Measurements from ENCODE around the gene TMEM38A.
"Not testable (repeated sequence)": the region's sequence is repeated elsewhere in the genome, so short reads cannot be mapped to it uniquely, and the experiment has no call there.

The TMEM38A gene

DNA sequence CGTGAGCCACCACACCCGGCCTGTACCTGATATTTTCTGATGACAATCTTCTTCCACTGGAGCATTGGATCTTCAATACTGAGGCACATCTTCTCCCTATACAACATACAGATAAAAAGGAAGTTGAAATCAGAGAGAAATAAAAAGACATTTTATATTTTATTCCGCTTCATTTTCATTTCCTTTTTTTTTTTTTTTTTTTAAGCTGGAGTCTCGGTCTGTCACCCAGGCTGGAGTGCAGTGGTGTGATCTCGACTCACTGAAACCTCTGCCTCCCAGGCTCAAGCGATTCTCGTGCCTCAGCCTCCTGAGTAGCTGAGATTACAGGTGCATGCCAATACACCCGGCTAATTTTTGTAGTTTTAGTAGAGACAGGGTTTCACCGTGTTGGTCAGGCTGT is 51.4 kb downstream of the TMEM38A start:
- H3K27ac ChIP-seq (ENCODE audit: low read depth, low read length); H3K9ac ChIP-seq (ENCODE audit: low read depth, low read length); H3K36me3 ChIP-seq (ENCODE audit: control insufficient read depth, insufficient read depth, low read length); H3K9me3 ChIP-seq (ENCODE audit: control insufficient read depth, insufficient read depth, low read length); H3K27me3 ChIP-seq (ENCODE audit: control insufficient read depth, insufficient read depth, low read length); H3K4me1 ChIP-seq (ENCODE audit: control insufficient read depth, insufficient read depth, low read length); H3K4me3 ChIP-seq (ENCODE audit: low read depth, low read length): not testable (repeated sequence)

DNA sequence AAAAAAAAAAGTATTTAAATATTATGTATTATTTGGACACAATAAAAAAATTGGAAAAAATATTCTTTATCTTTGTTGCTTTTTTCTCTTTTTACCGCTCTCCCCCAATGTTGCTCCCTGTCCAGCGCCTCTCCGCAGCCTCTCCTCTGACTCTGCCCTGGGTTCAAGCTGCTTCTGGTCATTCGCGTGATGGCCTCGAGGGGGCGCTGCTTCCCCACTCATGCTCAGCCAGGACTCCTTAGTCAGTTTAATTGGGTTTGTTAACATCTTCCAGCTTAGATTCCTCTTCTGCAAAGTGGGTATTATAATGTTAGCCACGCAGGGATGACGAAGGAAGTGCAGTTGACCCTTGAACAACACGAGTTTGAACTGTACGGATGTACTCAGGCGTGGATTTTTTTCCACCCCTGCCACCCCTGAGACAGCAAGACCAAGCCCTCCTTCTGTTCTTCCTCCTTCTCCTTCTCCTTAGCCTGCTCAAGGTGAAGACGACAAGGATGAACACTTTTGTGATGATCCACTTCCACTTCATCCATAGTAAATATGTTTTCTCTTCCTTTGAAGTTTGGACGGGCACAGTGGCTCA is 53.9 kb downstream of the TMEM38A start:
- Histone ChIP-seq H3K9me3 (ENCODE audit: control insufficient read depth, insufficient read depth, low read length) (no peaks in the 10 kb centered on the region), H3K27me3 (ENCODE audit: control insufficient read depth, insufficient read depth, low read length) (no peaks in the 10 kb centered on the region), H3K9ac (ENCODE audit: low read depth, low read length) (no peak overlapping the region), H3K4me3 (ENCODE audit: low read depth, low read length) (no peak overlapping the region), H3K27ac (ENCODE audit: low read depth, low read length) (no peak overlapping the region), H3K36me3 (ENCODE audit: control insufficient read depth, insufficient read depth, low read length) (no peaks in the 10 kb centered on the region), H3K4me1 (ENCODE audit: control insufficient read depth, insufficient read depth, low read length) (no peaks in the 10 kb centered on the region)

DNA sequence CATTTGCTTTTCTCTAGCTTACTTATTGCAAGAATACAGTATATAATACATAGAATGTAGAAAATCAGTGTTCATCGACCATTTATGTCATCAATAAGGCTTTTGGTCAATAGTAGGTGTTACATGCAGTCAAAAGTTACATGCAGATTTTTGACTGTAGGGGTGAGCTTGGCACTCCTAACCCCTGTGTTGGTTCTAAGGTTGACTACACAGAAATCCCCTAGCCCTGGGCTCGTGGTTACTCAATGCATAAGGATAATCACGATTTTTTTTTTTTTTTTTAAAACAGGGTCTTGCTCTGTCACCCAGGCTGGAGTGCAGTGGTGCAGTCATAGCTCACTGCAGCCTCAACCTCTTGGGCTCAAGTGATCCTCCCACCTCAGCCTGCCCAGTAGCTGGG is 54.7 kb downstream of the TMEM38A start:
- Histone ChIP-seq H3K9me3 (ENCODE audit: control insufficient read depth, insufficient read depth, low read length) (no peaks in the 10 kb centered on the region), H3K4me3 (ENCODE audit: low read depth, low read length) (no peak overlapping the region), H3K4me1 (ENCODE audit: control insufficient read depth, insufficient read depth, low read length) (no peaks in the 10 kb centered on the region), H3K27me3 (ENCODE audit: control insufficient read depth, insufficient read depth, low read length) (no peaks in the 10 kb centered on the region), H3K27ac (ENCODE audit: low read depth, low read length) (no peak overlapping the region), H3K36me3 (ENCODE audit: control insufficient read depth, insufficient read depth, low read length) (no peaks in the 10 kb centered on the region), H3K9ac (ENCODE audit: low read depth, low read length) (no peak overlapping the region)

DNA sequence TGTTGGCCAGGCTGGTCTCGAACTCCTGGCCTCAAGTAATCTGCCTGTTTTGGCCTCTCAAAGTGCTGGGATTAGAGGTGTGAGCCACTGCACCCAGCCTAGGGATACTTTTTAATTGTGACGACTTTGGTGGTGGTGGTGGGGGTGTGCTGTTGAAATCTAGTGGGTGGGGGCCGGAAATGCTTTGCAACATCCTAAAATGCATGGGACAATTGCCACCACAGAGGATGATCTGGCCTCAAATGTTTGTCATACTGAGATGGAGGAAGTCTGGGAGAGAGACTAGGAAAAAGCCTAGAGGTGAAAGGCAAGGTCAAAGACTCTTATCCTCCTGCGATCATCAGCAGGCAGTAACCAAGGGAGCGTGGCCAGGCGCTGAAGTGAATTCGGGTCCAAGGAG is 60.1 kb downstream of the TMEM38A start:
- H3K4me1 ChIP-seq (ENCODE audit: control insufficient read depth, insufficient read depth, low read length) = no peaks in the 10 kb centered on the region
- H3K27me3 ChIP-seq (ENCODE audit: control insufficient read depth, insufficient read depth, low read length) = no peaks in the 10 kb centered on the region
- H3K36me3 ChIP-seq (ENCODE audit: control insufficient read depth, insufficient read depth, low read length) = no peaks in the 10 kb centered on the region
- H3K9me3 ChIP-seq (ENCODE audit: control insufficient read depth, insufficient read depth, low read length) = peaks cover 3% of the 10 kb centered on the region; the same call in 1 of the 2 replicates
- H3K9ac ChIP-seq (ENCODE audit: low read depth, low read length) = no peak overlapping the region
- no peak overlapping the region for H3K4me3 ChIP-seq (ENCODE audit: low read depth, low read length)
- no peak overlapping the region for H3K27ac ChIP-seq (ENCODE audit: low read depth, low read length)

DNA sequence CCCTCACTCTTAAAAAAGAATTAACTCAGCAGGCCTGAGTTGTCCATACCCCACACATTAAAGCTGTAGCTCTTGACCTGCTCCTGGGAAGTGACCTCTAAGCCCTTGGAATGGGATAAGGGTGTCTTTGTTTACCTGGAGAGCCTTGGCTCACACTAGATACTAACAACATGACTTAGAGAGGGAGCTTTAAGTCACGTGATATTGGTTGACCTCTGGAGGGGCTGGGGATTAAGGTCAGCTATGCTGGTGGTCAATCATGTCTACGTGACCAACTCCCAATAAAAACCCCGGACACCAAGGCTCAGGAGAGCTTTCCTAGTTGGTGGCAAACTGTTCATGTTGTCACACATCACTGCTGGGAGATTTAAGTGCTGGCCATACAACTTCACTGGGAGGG is 61.7 kb downstream of the TMEM38A start:
- no peaks in the 10 kb centered on the region for H3K36me3 ChIP-seq (ENCODE audit: control insufficient read depth, insufficient read depth, low read length)
- no peaks in the 10 kb centered on the region for H3K4me1 ChIP-seq (ENCODE audit: control insufficient read depth, insufficient read depth, low read length)
- no peak overlapping the region for H3K9ac ChIP-seq (ENCODE audit: low read depth, low read length)
- no peaks in the 10 kb centered on the region for H3K27me3 ChIP-seq (ENCODE audit: control insufficient read depth, insufficient read depth, low read length)
- peaks cover 3% of the 10 kb centered on the region; the same call in 1 of the 2 replicates for H3K9me3 ChIP-seq (ENCODE audit: control insufficient read depth, insufficient read depth, low read length)
- no peak overlapping the region for H3K4me3 ChIP-seq (ENCODE audit: low read depth, low read length)
- H3K27ac ChIP-seq (ENCODE audit: low read depth, low read length) = no peak overlapping the region

DNA sequence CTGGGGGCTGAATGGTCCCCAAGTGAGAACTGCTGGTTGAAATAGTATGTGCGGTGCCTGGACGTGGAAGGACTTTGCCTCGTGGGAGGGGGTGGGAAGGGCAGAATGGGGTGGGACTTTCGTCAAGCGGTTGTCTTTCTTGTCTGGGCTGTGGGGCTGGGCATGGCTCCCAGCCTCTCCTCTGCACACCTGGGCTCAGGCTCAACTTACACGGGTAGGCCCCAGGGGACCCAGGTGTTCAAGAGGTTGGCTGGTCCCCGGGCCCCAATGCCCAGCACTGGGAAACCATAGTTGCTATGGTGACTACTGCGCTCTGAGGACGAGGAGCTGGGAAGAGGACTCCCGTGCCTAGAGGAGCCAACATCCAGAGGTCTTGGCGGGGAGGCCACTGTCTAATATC is 66.0 kb downstream of the TMEM38A start:
- no peak overlapping the region for H3K27ac ChIP-seq (ENCODE audit: low read depth, low read length)
- H3K4me3 ChIP-seq (ENCODE audit: low read depth, low read length) = no peak overlapping the region
- H3K27me3 ChIP-seq (ENCODE audit: control insufficient read depth, insufficient read depth, low read length) = no peaks in the 10 kb centered on the region
- peaks cover 3% of the 10 kb centered on the region; the same call in 1 of the 2 replicates for H3K9me3 ChIP-seq (ENCODE audit: control insufficient read depth, insufficient read depth, low read length)
- H3K36me3 ChIP-seq (ENCODE audit: control insufficient read depth, insufficient read depth, low read length) = no peaks in the 10 kb centered on the region
- H3K9ac ChIP-seq (ENCODE audit: low read depth, low read length) = no peak overlapping the region
- H3K4me1 ChIP-seq (ENCODE audit: control insufficient read depth, insufficient read depth, low read length) = no peaks in the 10 kb centered on the region

DNA sequence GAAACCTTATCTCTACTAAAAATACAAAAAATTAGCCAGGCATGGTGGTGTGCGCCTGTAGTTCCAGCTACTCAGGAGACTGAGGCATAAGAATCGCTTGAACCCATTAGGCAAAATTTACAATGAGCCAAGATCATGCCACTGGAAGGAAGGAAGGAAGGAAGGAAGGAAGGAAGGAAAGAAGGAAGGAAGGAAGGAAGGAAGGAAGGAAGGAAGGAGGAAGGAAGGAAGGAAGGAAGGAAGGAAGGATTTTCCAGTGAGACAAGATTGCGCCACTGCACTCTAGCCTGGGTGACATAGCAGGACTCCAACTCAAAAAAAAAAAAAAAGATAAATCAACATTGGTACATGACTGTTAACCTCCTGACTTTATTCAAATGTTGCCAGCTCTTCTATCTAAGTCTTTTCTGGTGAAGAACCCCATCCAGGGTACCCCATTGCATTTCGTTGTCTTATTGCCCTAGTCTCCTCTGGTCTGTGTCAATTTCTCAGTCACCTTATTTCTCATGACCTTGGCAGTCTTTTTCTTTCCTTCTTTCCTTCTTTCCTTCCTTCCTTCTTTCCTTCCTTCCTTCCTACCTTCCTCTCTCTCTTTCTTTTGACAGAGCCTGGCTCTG is 74.8 kb downstream of the TMEM38A start:
- H3K9ac ChIP-seq (ENCODE audit: low read depth, low read length) = not testable (repeated sequence)

DNA sequence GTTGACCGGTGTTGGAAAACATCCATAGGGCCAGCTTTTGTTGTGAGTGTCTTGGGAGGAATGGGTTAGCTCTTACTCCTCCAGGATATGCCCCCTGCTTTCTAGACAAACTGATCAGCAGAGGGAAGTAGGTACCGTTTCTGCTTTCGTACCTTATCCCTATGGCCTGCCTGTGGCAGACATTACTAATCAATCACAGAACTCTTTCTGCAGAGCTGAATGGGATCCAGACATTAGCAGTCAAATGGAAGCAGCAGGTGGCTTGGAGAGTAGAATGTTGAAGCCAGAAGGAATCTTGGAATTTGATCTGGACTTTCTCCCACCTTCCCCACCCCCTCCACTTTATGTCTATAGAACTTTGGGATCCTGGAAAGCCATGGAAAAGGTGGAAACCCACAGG is 75.8 kb downstream of the TMEM38A start:
- Histone ChIP-seq H3K9me3 (ENCODE audit: control insufficient read depth, insufficient read depth, low read length) (no peaks in the 10 kb centered on the region), H3K27ac (ENCODE audit: low read depth, low read length) (no peak overlapping the region), H3K4me1 (ENCODE audit: control insufficient read depth, insufficient read depth, low read length) (no peaks in the 10 kb centered on the region), H3K36me3 (ENCODE audit: control insufficient read depth, insufficient read depth, low read length) (no peaks in the 10 kb centered on the region), H3K4me3 (ENCODE audit: low read depth, low read length) (no peak overlapping the region), H3K9ac (ENCODE audit: low read depth, low read length) (no peak overlapping the region), H3K27me3 (ENCODE audit: control insufficient read depth, insufficient read depth, low read length) (no peaks in the 10 kb centered on the region)

More for the DNA sequence above, 74.8 kb downstream of the TMEM38A start:
- H3K4me1 ChIP-seq (ENCODE audit: control insufficient read depth, insufficient read depth, low read length); H3K27me3 ChIP-seq (ENCODE audit: control insufficient read depth, insufficient read depth, low read length); H3K9me3 ChIP-seq (ENCODE audit: control insufficient read depth, insufficient read depth, low read length); H3K36me3 ChIP-seq (ENCODE audit: control insufficient read depth, insufficient read depth, low read length); H3K4me3 ChIP-seq (ENCODE audit: low read depth, low read length); H3K27ac ChIP-seq (ENCODE audit: low read depth, low read length): not testable (repeated sequence)

DNA sequence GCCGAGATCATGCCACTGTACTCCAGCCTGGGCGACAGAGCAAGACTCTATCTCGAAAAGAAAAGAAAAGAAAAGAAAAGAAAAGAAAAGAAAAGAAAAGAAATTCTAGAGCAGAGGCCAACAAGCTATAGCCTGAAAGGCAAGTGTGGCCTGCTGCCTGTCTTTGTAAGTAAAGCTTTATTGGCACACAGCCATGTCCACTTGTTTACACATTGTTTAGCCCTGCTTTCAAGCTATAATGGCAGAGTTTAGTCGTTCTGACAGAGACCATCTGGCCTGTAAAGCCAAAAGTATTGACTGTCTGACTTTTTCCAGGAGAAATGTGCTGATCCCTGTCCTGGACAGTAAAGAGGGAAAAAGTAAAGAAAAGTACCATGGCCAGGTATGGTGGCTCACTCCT is 77.0 kb downstream of the TMEM38A start:
- no peaks in the 10 kb centered on the region for H3K27me3 ChIP-seq (ENCODE audit: control insufficient read depth, insufficient read depth, low read length)
- no peaks in the 10 kb centered on the region for H3K36me3 ChIP-seq (ENCODE audit: control insufficient read depth, insufficient read depth, low read length)
- no peak overlapping the region for H3K4me3 ChIP-seq (ENCODE audit: low read depth, low read length)
- no peaks in the 10 kb centered on the region for H3K4me1 ChIP-seq (ENCODE audit: control insufficient read depth, insufficient read depth, low read length)
- no peak overlapping the region for H3K9ac ChIP-seq (ENCODE audit: low read depth, low read length)
- H3K27ac ChIP-seq (ENCODE audit: low read depth, low read length) = no peak overlapping the region
- no peaks in the 10 kb centered on the region for H3K9me3 ChIP-seq (ENCODE audit: control insufficient read depth, insufficient read depth, low read length)

DNA sequence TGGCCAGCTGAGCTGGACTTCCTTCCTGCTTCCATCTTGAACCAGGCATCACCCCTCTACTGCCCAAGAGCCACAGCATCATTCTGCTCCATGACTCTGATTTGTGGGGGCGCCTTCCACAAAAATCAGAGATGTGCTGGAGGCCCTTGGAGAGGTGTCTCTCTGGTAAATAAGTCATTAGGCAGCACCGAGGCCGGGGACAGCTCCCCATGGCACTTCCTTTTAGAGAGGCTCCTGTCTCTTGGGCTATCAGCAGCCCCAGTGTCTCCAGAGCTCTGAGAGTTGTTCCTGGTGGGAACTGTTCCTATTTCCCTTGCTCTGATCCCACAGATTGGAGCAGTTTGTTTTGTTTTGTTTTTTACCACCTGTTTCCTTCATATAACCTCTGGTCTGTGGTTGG is 78.6 kb downstream of the TMEM38A start:
- no peak overlapping the region for H3K27ac ChIP-seq (ENCODE audit: low read depth, low read length)
- no peak overlapping the region for H3K4me3 ChIP-seq (ENCODE audit: low read depth, low read length)
- no peaks in the 10 kb centered on the region for H3K4me1 ChIP-seq (ENCODE audit: control insufficient read depth, insufficient read depth, low read length)
- no peaks in the 10 kb centered on the region for H3K9me3 ChIP-seq (ENCODE audit: control insufficient read depth, insufficient read depth, low read length)
- no peak overlapping the region for H3K9ac ChIP-seq (ENCODE audit: low read depth, low read length)
- no peaks in the 10 kb centered on the region for H3K36me3 ChIP-seq (ENCODE audit: control insufficient read depth, insufficient read depth, low read length)
- H3K27me3 ChIP-seq (ENCODE audit: control insufficient read depth, insufficient read depth, low read length) = no peaks in the 10 kb centered on the region

Data from HUES48 (cell line).